GM18873 (cell line): ENCODE results near the gene UGT2B7.

Experiments used
- ATAC-seq: cut with Tn5 transposase; IDR thresholded peaks from one replicate; pipeline ENCODE4 v1.9.1; 2021; ENCODE audit warnings: mild to moderate bottlenecking, moderate library complexity, moderate number of reproducible peaks; ENCODE audit not compliant: unreplicated experiment, low FRiP score

The UGT2B7 gene

DNA sequence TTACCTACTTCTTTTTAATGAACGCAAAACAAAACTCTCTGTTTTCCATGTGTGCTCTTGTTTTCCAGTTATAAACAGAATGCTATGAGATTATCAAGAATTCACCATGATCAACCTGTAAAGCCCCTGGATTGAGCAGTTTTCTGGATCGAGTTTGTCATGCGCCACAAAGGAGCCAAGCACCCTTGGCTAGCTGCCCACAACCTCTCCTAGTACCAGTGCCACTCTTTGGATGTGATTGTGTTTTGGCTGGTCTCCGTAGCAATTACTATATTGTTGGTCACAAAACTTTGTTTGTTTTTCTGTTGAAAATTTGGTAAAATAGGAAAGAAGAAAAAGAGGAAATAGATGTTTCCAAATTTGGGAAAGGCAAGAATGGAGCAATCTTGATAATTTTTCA is 51.1 kb downstream of the UGT2B7 start:
- no peak for ATAC-seq

- ATAC-seq = no peak
Observed at GRCh38 chr4:69154021-69154420, 57.7 kb downstream of the UGT2B7 start.

DNA sequence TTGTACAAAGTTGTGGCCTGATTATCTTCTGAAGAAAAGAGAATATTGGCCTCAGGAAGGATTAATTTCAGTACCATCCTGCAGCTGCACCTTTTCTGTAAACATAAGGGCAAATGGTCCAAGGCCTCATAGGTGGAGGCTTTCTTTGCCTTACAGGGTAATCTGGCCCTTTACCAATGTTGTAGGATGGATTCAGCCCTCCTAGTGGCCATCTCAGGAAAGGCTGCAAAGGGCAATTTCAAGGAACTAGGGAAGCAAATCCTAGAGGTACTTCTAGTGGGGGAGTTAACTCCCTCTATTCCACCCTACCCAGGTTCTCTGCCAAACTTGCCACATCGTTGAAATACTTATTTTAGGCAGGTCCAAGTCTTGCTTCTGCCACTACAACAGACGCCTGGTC is 60.6 kb downstream of the UGT2B7 start:
- ATAC-seq = no peak
